H9 (cell line): ENCODE measurements around the gene CASP12. TPM values are rescaled to one million over a fixed set of nuclear protein-coding genes. Genes with fewer than 3 reads are reported as not detected.

Experiments used
- DNase-seq: peaks from one replicate; pipeline ENCODE4 v3.0.0-alpha.2; 2017
- H2AFZ ChIP-seq: one replicate; pipeline ENCODE4 v1.6.1; 2013; ENCODE audit warnings: mild to moderate bottlenecking, low read length, control low read depth, moderate library complexity
- H2AK5ac ChIP-seq: 2 replicates; pipeline ENCODE4 v1.6.1; 2013; ENCODE audit warnings: low read length, control low read depth, mixed read lengths; ENCODE audit not compliant: insufficient read length
- H2BK120ac ChIP-seq: one replicate; pipeline ENCODE4 v1.6.1; 2013; ENCODE audit warnings: low read depth, mild to moderate bottlenecking, low read length, control low read depth, inconsistent platforms; ENCODE audit not compliant: poor library complexity, severe bottlenecking
- H2BK12ac ChIP-seq: 2 replicates; pipeline ENCODE4 v1.6.1; 2013; ENCODE audit warnings: low read length, control low read depth, mixed read lengths, low read depth; ENCODE audit not compliant: insufficient read length
- H2BK15ac ChIP-seq: 2 replicates; pipeline ENCODE4 v1.6.1; 2013; ENCODE audit warnings: low read depth, low read length, control low read depth
- H2BK20ac ChIP-seq: one replicate; pipeline ENCODE4 v1.6.1; 2013; ENCODE audit warnings: low read depth, mild to moderate bottlenecking, low read length, control low read depth, inconsistent platforms; ENCODE audit not compliant: poor library complexity, severe bottlenecking
- H2BK5ac ChIP-seq: 2 replicates; pipeline ENCODE4 v1.6.1; 2013; ENCODE audit warnings: low read length, control low read depth, mixed read lengths; ENCODE audit not compliant: insufficient read length
- H3K14ac ChIP-seq: 2 replicates; pipeline ENCODE4 v1.6.1; 2013; ENCODE audit warnings: low read length, control low read depth; ENCODE audit not compliant: insufficient read depth
- H3K18ac ChIP-seq: 2 replicates; pipeline ENCODE4 v1.6.1; 2013; ENCODE audit warnings: low read depth, mild to moderate bottlenecking, mixed read lengths, low read length, control low read depth; ENCODE audit not compliant: insufficient read length
- H3K23ac ChIP-seq: 2 replicates; pipeline ENCODE4 v1.6.1; 2013; ENCODE audit warnings: low read length, control low read depth, mixed read lengths, low read depth; ENCODE audit not compliant: insufficient read length
- H3K23me2 ChIP-seq: 2 replicates; pipeline ENCODE4 v1.6.1; 2013; ENCODE audit warnings: low read depth, mild to moderate bottlenecking, mixed read lengths, low read length, control low read depth; ENCODE audit not compliant: insufficient read length, poor library complexity, severe bottlenecking
- H3K27ac ChIP-seq: 2 replicates; pipeline ENCODE4 v1.5.1; 2013; ENCODE audit warnings: low read length, control low read depth, mixed read lengths, low read depth; ENCODE audit not compliant: insufficient read length
- H3K27me3 ChIP-seq: 2 replicates; pipeline ENCODE4 v1.6.1; 2013; ENCODE audit warnings: low read length, control low read depth, inconsistent platforms; ENCODE audit not compliant: insufficient read depth
- H3K4ac ChIP-seq: 2 replicates; pipeline ENCODE4 v1.6.1; 2013; ENCODE audit warnings: low read depth, mild to moderate bottlenecking, control low read depth, inconsistent platforms, low read length, moderate library complexity
- H3K4me1 ChIP-seq: 2 replicates; pipeline ENCODE4 v1.6.1; 2013; ENCODE audit warnings: low read length, control low read depth, inconsistent platforms; ENCODE audit not compliant: insufficient read depth
- H3K4me2 ChIP-seq: 2 replicates; pipeline ENCODE4 v1.6.1; 2013; ENCODE audit warnings: low read length, control low read depth, mixed read lengths; ENCODE audit not compliant: insufficient read length, insufficient read depth
- H3K56ac ChIP-seq: 2 replicates; pipeline ENCODE4 v1.6.1; 2013; ENCODE audit warnings: low read depth, mild to moderate bottlenecking, mixed read lengths, low read length, control low read depth; ENCODE audit not compliant: insufficient read length
- H3K79me1 ChIP-seq: 2 replicates; pipeline ENCODE4 v1.6.1; 2013; ENCODE audit warnings: low read depth, mild to moderate bottlenecking, moderate library complexity, low read length, control low read depth, inconsistent platforms; ENCODE audit not compliant: insufficient read depth, poor library complexity, severe bottlenecking
- H3K79me2 ChIP-seq: 2 replicates; pipeline ENCODE4 v1.6.1; 2013; ENCODE audit warnings: low read length, control low read depth, inconsistent platforms; ENCODE audit not compliant: insufficient read depth
- H3K9ac ChIP-seq: 2 replicates; pipeline ENCODE4 v1.6.1; 2013; ENCODE audit warnings: low read length, control low read depth, mixed read lengths; ENCODE audit not compliant: insufficient read length; ENCODE audit errors: extremely low read depth
- H3K9me3 ChIP-seq: one replicate; pipeline ENCODE4 v1.6.1; 2013; ENCODE audit warnings: low read depth, low read length, inconsistent platforms; ENCODE audit not compliant: control insufficient read depth
- H3T11ph ChIP-seq: one replicate; pipeline ENCODE4 v1.6.1; 2013; ENCODE audit warnings: mild to moderate bottlenecking, low read length, control low read depth, inconsistent platforms
- H4K20me1 ChIP-seq: one replicate; pipeline ENCODE4 v1.6.1; 2013; ENCODE audit not compliant: control insufficient read depth, insufficient read length, insufficient read depth
- H4K5ac ChIP-seq: 2 replicates; pipeline ENCODE4 v1.6.1; 2013; ENCODE audit warnings: low read depth, mild to moderate bottlenecking, mixed read lengths, low read length, control low read depth; ENCODE audit not compliant: insufficient read length
- H4K8ac ChIP-seq: replicated peaks from 2 replicates; pipeline ENCODE4 v1.6.1; 2013; ENCODE audit warnings: low read length, control low read depth, mixed read lengths, low read depth; ENCODE audit not compliant: insufficient read length
- H4K91ac ChIP-seq: 2 replicates; pipeline ENCODE4 v1.6.1; 2013; ENCODE audit warnings: low read depth, mild to moderate bottlenecking, moderate library complexity, mixed read lengths, low read length, control low read depth; ENCODE audit not compliant: insufficient read length
- H3K27ac Mint-ChIP-seq, 3 experiments: 2 replicates in 2 of 3; 3 replicates in 1 of 3; pipeline ENCODE4 v1.8.0; 2020 to 2021; ENCODE audit warnings: mixed read lengths in 3 of 3, mild to moderate bottlenecking in 1 of 3, moderate library complexity in 1 of 3
- H3K27me3 Mint-ChIP-seq: 2 replicates; pipeline ENCODE4 v1.8.0; 2021; ENCODE audit warnings: low read depth, mild to moderate bottlenecking, moderate library complexity, mixed read lengths
- H3K36me3 Mint-ChIP-seq, 3 experiments: 2 replicates in 2 of 3; 3 replicates in 1 of 3; pipeline ENCODE4 v1.8.0; 2020 to 2021; ENCODE audit warnings: low read depth in 3 of 3, mixed read lengths in 3 of 3; ENCODE audit not compliant: insufficient read depth in 1 of 3
- H3K4me1 Mint-ChIP-seq, 2 experiments: 2 replicates each; pipeline ENCODE4 v1.8.0; 2020; ENCODE audit warnings: mixed read lengths in 2 of 2
- H3K4me3 Mint-ChIP-seq, 2 experiments: 2 replicates in 1 of 2; 3 replicates in 1 of 2; pipeline ENCODE4 v1.8.0; 2020 to 2021; ENCODE audit warnings: mild to moderate bottlenecking in 2 of 2, mixed read lengths in 2 of 2, moderate library complexity in 1 of 2
- H3K9me3 Mint-ChIP-seq, 2 experiments: 2 replicates in 1 of 2; 3 replicates in 1 of 2; pipeline ENCODE4 v1.8.0; 2020; ENCODE audit warnings: mild to moderate bottlenecking in 2 of 2, mixed read lengths in 2 of 2, moderate library complexity in 1 of 2
- total RNA-seq: library from RNA; stranded (reverse); gene quantifications from 2 replicates; pipeline ENCODE4 v1.2.1, GENCODE V29; 2021
- TF ChIP-seq, protein P1 (sequence below): fragments of 200-600 bp; sonication (generic); conservative IDR thresholded peaks from 3 replicates; pipeline ENCODE4 v1.8.0; 2021; ENCODE audit warnings: antibody characterized with exemption, mild to moderate bottlenecking

The CASP12 gene
- total RNA-seq, 1 experiment from 2014 or later, result not detected

GRCh38 chr11:104876324-104876723 lies 21.9 kb downstream of the CASP12 start:
- Histone ChIP-seq H3K14ac (no peak overlapping the region), H3K27ac (no peak overlapping the region), H3K79me1 (no peaks in the 10 kb centered on the region), H4K5ac (no peak overlapping the region), H3K23me2 (no peaks in the 10 kb centered on the region), H3K9ac (no peak overlapping the region), H2AFZ (no peak overlapping the region), H3K27me3 (no peaks in the 10 kb centered on the region), H3K4me2 (no peak overlapping the region), H3K4me1 (no peaks in the 10 kb centered on the region), H2BK15ac (no peak overlapping the region), H4K20me1 (no peaks in the 10 kb centered on the region), H3K79me2 (no peaks in the 10 kb centered on the region), H4K91ac (no peak overlapping the region), H3K23ac (no peak overlapping the region), H3K56ac (no peak overlapping the region), H2BK20ac (no peak overlapping the region), H3T11ph (no peak overlapping the region), H2BK120ac (no peak overlapping the region), H2BK5ac (no peak overlapping the region), H3K18ac (no peak overlapping the region), H3K4ac (no peak overlapping the region), H4K8ac (no peak overlapping the region), H2AK5ac (no peak overlapping the region), H3K9me3 (no peaks in the 10 kb centered on the region), H2BK12ac (no peak overlapping the region)
- TF ChIP-seq, protein P1, sequence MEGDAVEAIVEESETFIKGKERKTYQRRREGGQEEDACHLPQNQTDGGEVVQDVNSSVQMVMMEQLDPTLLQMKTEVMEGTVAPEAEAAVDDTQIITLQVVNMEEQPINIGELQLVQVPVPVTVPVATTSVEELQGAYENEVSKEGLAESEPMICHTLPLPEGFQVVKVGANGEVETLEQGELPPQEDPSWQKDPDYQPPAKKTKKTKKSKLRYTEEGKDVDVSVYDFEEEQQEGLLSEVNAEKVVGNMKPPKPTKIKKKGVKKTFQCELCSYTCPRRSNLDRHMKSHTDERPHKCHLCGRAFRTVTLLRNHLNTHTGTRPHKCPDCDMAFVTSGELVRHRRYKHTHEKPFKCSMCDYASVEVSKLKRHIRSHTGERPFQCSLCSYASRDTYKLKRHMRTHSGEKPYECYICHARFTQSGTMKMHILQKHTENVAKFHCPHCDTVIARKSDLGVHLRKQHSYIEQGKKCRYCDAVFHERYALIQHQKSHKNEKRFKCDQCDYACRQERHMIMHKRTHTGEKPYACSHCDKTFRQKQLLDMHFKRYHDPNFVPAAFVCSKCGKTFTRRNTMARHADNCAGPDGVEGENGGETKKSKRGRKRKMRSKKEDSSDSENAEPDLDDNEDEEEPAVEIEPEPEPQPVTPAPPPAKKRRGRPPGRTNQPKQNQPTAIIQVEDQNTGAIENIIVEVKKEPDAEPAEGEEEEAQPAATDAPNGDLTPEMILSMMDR, result no peak
- Mint-ChIP-seq H3K4me3 (no peak overlapping the region), H3K27ac (no peak overlapping the region), H3K27me3 (no peaks in the 10 kb centered on the region), H3K4me1 (no peaks in the 10 kb centered on the region), H3K9me3 (peaks cover 0 to 3% of the 10 kb centered on the region in 2 experiments; a peak in 3 of 5 replicates), H3K36me3 (peaks cover 0 to 2% (median 0%) of the 10 kb centered on the region in 3 experiments; a peak in 2 of 7 replicates)
- no peak for DNase-seq
